ENCODE measurements around the gene NOS1. TPM values are rescaled to one million over a fixed set of nuclear protein-coding genes. Genes with fewer than 3 reads are reported as not detected.

The NOS1 gene
- total and polyA plus RNA-seq, 5 donors = 0.07 to 0.71 (median 0.23) TPM

DNA sequence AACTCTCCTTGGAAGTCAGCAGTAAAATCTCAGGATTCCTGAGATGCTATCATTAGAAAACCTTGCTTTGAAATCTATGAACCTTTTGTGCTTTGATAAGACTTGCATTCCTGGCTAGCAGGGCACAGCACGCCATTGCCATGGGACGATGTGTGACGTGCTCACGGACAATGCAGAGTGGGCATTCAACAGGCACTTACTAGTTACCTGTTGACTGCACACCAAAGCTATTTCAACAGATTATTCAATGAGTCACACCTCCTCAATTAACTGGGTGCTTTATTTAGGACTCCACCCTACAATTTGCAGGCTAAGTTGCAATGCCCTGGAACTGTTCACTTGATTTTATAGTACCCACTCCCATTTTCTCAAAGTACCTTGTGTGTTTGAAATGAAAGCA, 11.3 kb downstream of the NOS1 start:
- ATAC-seq = no peak
- Histone ChIP-seq H3K27ac (ENCODE audit: low read length) (no peak overlapping the region), H3K27me3 (ENCODE audit: control insufficient read depth, insufficient read depth) (peaks cover 4% of the 10 kb centered on the region), H3K4me1 (ENCODE audit: control insufficient read depth, insufficient read depth, low read length) (no peaks in the 10 kb centered on the region), H3K9me3 (ENCODE audit: control insufficient read depth, low read length) (no peaks in the 10 kb centered on the region), H3K4me3 (ENCODE audit: low read length) (no peak overlapping the region)
- DNase-seq = no peak
- WGBS = 94% methylated on average over 4 of the region's 4 CpGs
- intact Hi-C loops (cut with DNase I) = no loop called here

DNA sequence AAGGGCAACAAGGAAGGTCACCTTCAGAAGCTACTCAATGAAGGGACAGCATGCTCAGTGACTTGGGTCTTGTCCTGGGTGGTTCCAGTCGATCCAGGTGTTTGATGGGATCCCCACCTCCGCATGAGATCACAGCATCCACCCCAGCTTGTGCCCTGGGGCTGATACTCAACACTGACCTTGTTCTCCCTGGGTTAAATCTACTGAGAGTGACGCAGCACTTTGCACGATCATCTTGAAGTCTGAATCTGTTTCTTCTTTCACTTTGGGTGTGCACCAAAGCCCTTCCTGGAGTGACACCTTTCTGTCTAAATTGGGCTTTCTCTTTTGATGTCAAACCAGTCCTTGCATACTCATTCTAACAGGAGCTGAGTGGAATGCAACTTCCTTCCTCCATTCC, 13.8 kb downstream of the NOS1 start:
- no peak overlapping the region for H3K27ac ChIP-seq (ENCODE audit: low read length)
- H3K9me3 ChIP-seq (ENCODE audit: control insufficient read depth, low read length) = no peaks in the 10 kb centered on the region
- 58% methylated on average over 4 of the region's 4 CpGs for WGBS
- H3K27me3 ChIP-seq (ENCODE audit: control insufficient read depth, insufficient read depth) = peaks cover 4% of the 10 kb centered on the region
- ATAC-seq (no peak), DNase-seq (no peak)
- H3K4me3 ChIP-seq (ENCODE audit: low read length) = no peak overlapping the region
- intact Hi-C loops (cut with DNase I) = no loop called here
- no peaks in the 10 kb centered on the region for H3K4me1 ChIP-seq (ENCODE audit: control insufficient read depth, insufficient read depth, low read length)

DNA sequence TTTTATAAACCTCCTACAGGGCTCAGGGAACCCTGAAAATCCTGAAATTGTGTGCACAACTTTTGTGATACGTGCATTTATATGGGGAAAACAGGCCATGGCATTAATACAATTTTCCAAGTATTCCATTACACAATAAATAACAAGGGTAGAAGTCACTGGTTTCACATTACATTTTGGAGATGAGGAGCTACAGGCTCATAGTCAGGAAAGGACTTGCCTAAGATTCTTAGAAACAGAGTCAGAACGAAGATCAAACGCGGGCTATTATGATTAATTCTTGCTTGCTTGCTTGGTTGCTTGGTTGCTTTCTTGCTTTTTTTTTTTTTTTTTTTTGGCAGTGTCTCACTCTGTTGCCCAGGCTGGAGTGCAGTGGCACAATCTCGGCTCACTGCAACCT, 16.7 kb downstream of the NOS1 start:
- H3K4me3 ChIP-seq (ENCODE audit: low read length) = no peak overlapping the region
- no peak overlapping the region for H3K27ac ChIP-seq (ENCODE audit: low read length)
- no peaks in the 10 kb centered on the region for H3K9me3 ChIP-seq (ENCODE audit: control insufficient read depth, low read length)
- WGBS = 90% methylated on average over 5 of the region's 5 CpGs
- intact Hi-C loops (cut with DNase I) = no loop called here
- peaks cover 4% of the 10 kb centered on the region for H3K27me3 ChIP-seq (ENCODE audit: control insufficient read depth, insufficient read depth)
- DNase-seq = no peak
- no peaks in the 10 kb centered on the region for H3K4me1 ChIP-seq (ENCODE audit: control insufficient read depth, insufficient read depth, low read length)
- ATAC-seq = no peak

DNA sequence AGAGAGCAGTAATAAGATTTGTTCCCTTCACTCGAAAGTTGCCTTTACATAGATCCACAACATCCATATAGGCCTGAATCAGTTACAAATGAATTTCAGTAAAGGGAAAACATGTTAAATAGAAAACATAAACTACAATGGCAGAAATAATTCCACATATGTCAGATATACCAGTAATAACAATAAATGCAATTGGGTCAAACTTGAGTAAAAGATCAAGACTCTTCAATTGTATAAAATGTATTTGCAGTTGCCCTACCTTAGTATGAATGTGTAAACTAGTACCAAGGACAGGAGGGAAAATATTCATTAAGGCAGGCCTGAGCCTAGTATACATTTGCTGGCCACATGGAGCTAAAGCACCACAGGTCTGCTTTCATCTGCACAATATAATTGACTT, 17.6 kb downstream of the NOS1 start:
- ATAC-seq (no peak), DNase-seq (no peak)
- no peaks in the 10 kb centered on the region for H3K9me3 ChIP-seq (ENCODE audit: control insufficient read depth, low read length)
- intact Hi-C loops (cut with DNase I) = no loop called here
- no peak overlapping the region for H3K27ac ChIP-seq (ENCODE audit: low read length)
- 89% methylated on average over 1 of the region's 1 CpG for WGBS
- H3K4me3 ChIP-seq (ENCODE audit: low read length) = no peak overlapping the region
- no peaks in the 10 kb centered on the region for H3K4me1 ChIP-seq (ENCODE audit: control insufficient read depth, insufficient read depth, low read length)
- H3K27me3 ChIP-seq (ENCODE audit: control insufficient read depth, insufficient read depth) = peaks cover 4% of the 10 kb centered on the region

DNA sequence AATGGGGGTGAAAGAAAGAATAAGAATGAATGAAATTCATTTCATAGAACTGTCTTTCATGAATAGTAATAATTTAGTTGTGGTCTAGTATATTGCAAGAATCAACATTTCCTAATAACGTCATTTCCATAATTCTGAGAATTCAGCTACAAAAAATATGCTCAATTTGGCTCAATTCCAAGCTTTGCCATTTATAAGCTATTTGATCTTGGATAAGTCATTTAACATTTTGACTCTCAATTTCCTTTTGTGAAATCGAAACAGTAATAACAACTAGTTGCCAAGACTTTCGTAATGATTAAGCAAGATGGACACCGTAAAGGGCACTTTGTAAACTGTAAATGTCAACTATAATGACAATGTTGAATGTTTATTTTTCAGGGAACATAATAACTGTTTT, 18.1 kb downstream of the NOS1 start:
- Histone ChIP-seq H3K4me1 (ENCODE audit: control insufficient read depth, insufficient read depth, low read length) (no peaks in the 10 kb centered on the region), H3K27ac (ENCODE audit: low read length) (no peak overlapping the region), H3K4me3 (ENCODE audit: low read length) (no peak overlapping the region), H3K27me3 (ENCODE audit: control insufficient read depth, insufficient read depth) (peaks cover 4% of the 10 kb centered on the region), H3K9me3 (ENCODE audit: control insufficient read depth, low read length) (no peaks in the 10 kb centered on the region)
- WGBS = 53% methylated on average over 4 of the region's 4 CpGs
- DNase-seq (no peak), ATAC-seq (no peak)
- intact Hi-C loops (cut with DNase I) = no loop called here

DNA sequence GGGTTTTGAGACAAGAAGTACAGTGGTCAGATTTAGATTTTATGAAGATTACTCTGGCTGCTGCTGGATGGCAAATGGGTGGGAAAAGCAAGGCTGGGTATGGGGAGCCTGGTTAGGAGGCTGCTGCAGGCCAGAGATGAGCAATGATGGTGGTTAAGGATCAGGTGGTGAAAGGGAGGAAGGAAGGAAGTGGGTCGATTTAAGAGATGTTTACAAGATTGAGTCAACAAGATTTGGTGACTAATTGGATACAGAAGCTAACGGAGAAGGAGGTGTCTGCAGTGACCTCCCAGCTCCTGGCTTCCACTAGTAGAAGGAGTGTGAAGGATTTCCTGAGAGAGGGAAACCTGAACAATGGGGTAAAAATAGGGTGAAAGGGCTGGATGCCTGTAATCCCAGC, 18.7 kb downstream of the NOS1 start:
- H3K27me3 ChIP-seq (ENCODE audit: control insufficient read depth, insufficient read depth) = no peaks in the 10 kb centered on the region
- ATAC-seq = no peak
- no peak overlapping the region for H3K27ac ChIP-seq (ENCODE audit: low read length)
- 37% methylated on average over 2 of the region's 2 CpGs for WGBS
- DNase-seq = no peak
- H3K4me1 ChIP-seq (ENCODE audit: control insufficient read depth, insufficient read depth, low read length) = no peaks in the 10 kb centered on the region
- H3K4me3 ChIP-seq (ENCODE audit: low read length) = no peak overlapping the region
- intact Hi-C loops (cut with DNase I) = no loop called here
- H3K9me3 ChIP-seq (ENCODE audit: control insufficient read depth, low read length) = no peaks in the 10 kb centered on the region

DNA sequence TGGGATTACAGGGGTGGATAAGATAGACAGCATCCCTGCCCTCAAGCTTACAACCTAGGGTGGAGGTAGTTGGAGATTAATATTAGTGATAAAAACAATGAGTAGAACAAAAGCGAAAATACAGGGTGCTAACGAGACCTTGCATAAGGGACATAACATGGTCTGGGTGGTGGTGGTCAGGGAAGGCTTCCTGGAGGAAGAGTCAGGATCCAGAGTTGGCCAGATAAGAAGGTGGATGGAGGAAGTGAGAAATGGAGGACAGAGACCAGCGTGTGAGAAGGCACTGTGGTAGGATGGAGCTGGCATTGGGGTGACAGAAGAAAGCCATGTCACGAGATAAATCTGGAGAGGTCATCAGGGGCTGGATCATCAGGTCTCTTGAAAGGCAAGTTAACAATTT, 19.2 kb downstream of the NOS1 start:
- ATAC-seq = no peak
- DNase-seq = no peak
- H3K27ac ChIP-seq (ENCODE audit: low read length) = no peak overlapping the region
- H3K9me3 ChIP-seq (ENCODE audit: control insufficient read depth, low read length) = no peaks in the 10 kb centered on the region
- H3K4me3 ChIP-seq (ENCODE audit: low read length) = no peak overlapping the region
- H3K4me1 ChIP-seq (ENCODE audit: control insufficient read depth, insufficient read depth, low read length) = no peaks in the 10 kb centered on the region
- WGBS = 82% methylated on average over 4 of the region's 4 CpGs
- no peaks in the 10 kb centered on the region for H3K27me3 ChIP-seq (ENCODE audit: control insufficient read depth, insufficient read depth)
- intact Hi-C loops (cut with DNase I) = no loop called here

DNA sequence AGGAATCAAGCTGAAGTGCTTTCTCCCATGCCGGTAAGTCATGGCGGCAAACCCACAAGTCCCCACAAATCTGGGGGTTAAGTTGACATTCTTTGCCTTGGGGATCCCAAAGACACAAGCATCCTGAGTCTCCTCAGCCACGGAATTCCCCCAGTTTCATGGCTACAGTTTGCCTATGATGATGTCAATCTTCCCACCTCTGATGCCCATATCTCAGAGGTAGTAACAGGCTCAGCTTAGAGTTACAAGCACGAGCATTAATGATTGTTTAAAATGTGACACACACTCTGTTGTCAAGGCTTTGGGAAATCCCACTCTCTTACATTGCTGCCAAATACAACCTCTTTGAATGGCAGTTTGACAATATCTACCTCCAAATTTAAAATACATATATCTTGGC, 22.3 kb downstream of the NOS1 start:
- ATAC-seq = no peak
- H3K4me1 ChIP-seq (ENCODE audit: control insufficient read depth, insufficient read depth, low read length) = no peaks in the 10 kb centered on the region
- intact Hi-C loops (cut with DNase I) = no loop called here
- H3K4me3 ChIP-seq (ENCODE audit: low read length) = no peak overlapping the region
- no peaks in the 10 kb centered on the region for H3K9me3 ChIP-seq (ENCODE audit: control insufficient read depth, low read length)
- H3K27ac ChIP-seq (ENCODE audit: low read length) = no peak overlapping the region
- H3K27me3 ChIP-seq (ENCODE audit: control insufficient read depth, insufficient read depth) = no peaks in the 10 kb centered on the region
- WGBS = 37% methylated on average over 4 of the region's 4 CpGs
- no peak for DNase-seq

DNA sequence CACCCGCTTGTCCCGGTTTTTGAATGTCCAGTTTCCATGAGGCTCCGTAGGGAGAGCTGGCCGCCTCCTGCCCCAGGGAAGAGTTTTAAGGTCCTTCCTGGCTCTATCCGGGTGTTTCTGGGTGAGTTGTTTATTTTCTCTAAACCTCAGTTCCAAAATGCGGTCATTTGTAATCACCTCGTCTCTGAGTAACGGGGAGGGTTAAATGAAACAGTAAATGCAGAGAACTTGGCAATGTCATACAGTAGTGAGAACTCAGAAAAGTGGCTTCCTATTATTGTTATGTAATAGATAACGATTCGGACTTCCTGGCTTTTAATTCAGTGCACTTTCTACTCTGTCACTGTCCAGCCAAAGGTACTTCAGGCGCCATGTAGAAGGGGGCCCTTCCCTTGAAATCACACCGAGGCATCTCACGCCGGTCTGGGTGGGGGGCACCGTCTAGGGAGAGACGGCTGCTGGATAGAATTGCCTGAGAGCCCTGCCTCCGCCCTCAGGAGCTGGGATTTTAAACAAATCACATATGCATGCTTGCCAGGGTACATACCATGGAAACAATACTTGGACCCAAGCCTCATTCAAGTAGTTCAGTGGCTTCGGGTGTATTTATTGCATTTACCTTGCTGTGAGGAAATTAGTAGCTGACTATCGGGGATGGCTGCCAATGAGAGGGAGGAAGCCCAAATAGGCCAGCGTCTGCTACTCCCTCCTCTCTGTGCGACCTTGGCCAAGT, 26.4 kb downstream of the NOS1 start:
- peak; percentile 63 to 89 for ATAC-seq
- intact Hi-C loops (cut with DNase I) = no loop called here

DNA sequence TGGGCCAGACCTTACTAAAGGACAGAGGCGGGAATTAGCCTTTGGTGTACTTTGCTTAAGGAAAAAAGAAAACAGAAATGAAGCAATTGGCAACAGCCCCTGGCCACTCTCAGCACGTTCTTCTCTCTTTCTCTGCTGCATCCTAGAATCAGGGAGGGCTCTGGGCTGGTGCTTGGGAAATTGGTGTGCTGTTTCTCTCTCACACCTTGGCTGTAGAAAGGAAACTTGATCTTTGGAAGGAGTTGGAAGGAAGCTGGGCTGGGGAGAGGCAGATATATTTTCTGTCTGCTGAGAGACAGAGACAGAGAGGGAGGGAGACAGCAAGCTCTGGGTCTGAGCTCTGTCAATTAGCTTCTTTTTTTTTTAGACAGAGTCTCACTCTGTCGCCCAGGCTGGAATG, 27.4 kb downstream of the NOS1 start:
- WGBS = 21% methylated on average over 3 of the region's 3 CpGs
- Histone ChIP-seq H3K27me3 (ENCODE audit: control insufficient read depth, insufficient read depth) (no peaks in the 10 kb centered on the region), H3K4me1 (ENCODE audit: control insufficient read depth, insufficient read depth, low read length) (no peaks in the 10 kb centered on the region), H3K4me3 (ENCODE audit: low read length) (no peak overlapping the region), H3K27ac (ENCODE audit: low read length) (no peak overlapping the region), H3K9me3 (ENCODE audit: control insufficient read depth, low read length) (no peaks in the 10 kb centered on the region)
- ATAC-seq (no peak), DNase-seq (no peak)
- intact Hi-C loops (cut with DNase I) = no loop called here

More for the DNA sequence above, 26.4 kb downstream of the NOS1 start:
- WGBS = 34% methylated on average over 21 of the region's 21 CpGs
- DNase-seq = peak in 1 of 3 donors; percentile 62
- no peaks in the 10 kb centered on the region for H3K27me3 ChIP-seq (ENCODE audit: control insufficient read depth, insufficient read depth)
- no peak overlapping the region for H3K27ac ChIP-seq (ENCODE audit: low read length)
- H3K4me3 ChIP-seq (ENCODE audit: low read length) = no peak overlapping the region
- H3K4me1 ChIP-seq (ENCODE audit: control insufficient read depth, insufficient read depth, low read length) = no peaks in the 10 kb centered on the region
- no peaks in the 10 kb centered on the region for H3K9me3 ChIP-seq (ENCODE audit: control insufficient read depth, low read length)

DNA sequence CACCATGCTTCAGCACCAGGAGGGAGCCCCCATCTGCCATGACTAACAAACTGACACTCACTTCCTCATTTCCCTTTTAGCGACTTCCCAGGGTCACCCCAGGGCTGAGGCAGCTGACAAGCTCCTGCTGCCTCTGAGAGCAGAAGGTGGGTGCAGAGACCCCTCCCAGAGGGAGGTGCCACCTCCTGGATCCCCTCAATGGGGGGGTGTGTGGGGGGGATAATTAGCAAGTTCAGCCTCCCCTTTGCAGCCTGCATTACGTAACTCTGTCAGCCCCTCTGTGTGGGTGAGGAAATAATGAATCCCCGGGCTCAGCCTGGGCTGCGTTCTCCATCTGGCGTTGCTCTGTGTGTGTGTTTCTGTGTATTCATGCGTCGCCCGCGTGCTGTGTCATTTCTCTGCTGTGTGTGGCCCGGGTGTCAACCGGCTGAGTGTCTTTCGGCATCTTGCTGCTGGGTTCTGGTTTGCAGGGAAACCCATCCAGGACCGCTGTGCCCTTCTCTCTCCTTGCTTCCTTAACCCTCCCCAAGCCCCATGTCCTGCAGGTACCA, 28.0 kb downstream of the NOS1 start:
- no peaks in the 10 kb centered on the region for H3K9me3 ChIP-seq (ENCODE audit: control insufficient read depth, low read length)
- H3K27ac ChIP-seq (ENCODE audit: low read length) = no peak overlapping the region
- no peaks in the 10 kb centered on the region for H3K27me3 ChIP-seq (ENCODE audit: control insufficient read depth, insufficient read depth)
- WGBS = 26% methylated on average over 13 of the region's 13 CpGs
- no peaks in the 10 kb centered on the region for H3K4me1 ChIP-seq (ENCODE audit: control insufficient read depth, insufficient read depth, low read length)
- no peak overlapping the region for H3K4me3 ChIP-seq (ENCODE audit: low read length)
- DNase-seq = no peak
- intact Hi-C loops (cut with DNase I) = no loop called here
- no peak for ATAC-seq

DNA sequence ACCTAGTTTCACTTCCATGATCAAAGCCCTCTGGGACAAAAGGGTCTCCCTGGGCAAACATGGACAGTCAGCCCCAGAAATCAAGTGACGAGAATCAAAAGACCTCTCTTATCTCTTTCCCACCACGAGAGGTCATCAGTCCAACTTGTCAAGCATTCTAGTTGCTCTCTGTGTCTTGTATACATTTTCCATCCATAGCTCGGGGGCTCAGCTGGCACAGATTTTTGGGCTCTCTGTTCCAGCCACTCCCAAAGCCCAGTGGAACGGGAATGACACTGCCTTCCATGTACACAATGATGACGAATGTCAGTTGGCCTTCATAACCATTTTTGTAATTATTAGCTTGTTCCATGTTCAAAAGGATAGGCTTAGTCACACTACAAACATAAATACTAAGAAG, 29.7 kb downstream of the NOS1 start:
- Histone ChIP-seq H3K27ac (ENCODE audit: low read length) (no peak overlapping the region), H3K27me3 (ENCODE audit: control insufficient read depth, insufficient read depth) (no peaks in the 10 kb centered on the region), H3K4me3 (ENCODE audit: low read length) (no peak overlapping the region), H3K9me3 (ENCODE audit: control insufficient read depth, low read length) (no peaks in the 10 kb centered on the region), H3K4me1 (ENCODE audit: control insufficient read depth, insufficient read depth, low read length) (no peaks in the 10 kb centered on the region)
- WGBS = 60% methylated on average over 5 of the region's 5 CpGs
- DNase-seq = no peak
- no peak for ATAC-seq
- intact Hi-C loops (cut with DNase I) = no loop called here
